GM19452 (cell line): Measurements from ENCODE around the gene ETHE1.

Source experiments
- ATAC-seq: cut with Tn5 transposase; IDR thresholded peaks from one replicate; pipeline ENCODE4 v1.9.1; 2021; ENCODE audit not compliant: unreplicated experiment

ETHE1 gene

DNA sequence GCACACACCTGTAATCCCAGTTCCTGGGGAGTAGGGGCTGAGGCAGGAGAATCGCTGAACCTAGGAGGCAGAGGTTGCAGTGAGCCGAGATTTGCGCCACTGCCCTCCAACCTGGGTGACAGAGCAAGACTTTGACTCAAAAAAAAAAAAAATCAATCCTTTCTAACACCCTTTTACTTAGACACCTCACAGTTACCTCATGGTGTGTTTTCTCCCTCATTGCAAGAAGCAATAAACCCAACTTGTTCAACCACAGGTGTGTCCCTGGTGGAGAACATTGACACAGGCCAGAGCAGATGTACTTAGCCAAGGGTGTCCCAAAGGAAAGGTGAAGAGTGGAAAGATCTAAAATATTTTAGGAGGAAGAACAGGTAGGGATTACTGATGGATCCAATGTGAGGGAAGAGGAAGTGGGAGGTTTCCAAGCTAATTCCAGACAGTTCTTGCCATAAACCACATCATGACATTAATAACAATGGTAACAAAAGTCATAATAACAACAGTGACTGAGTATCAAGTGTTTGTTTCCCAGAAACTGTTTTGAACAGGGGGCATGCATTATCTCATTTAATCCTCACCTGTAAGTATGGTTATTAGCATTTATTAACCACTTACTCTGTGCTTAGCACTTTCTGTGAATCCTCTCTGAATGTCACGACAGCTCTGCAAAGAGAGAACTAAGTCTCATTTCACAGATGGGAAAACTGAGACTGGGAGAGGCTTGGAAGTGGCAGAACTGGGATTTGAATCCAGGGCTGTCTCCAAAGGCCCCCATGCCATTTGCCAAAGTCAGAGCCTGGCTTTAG, 58.4 kb downstream of the ETHE1 start:
- ATAC-seq: no peak

DNA sequence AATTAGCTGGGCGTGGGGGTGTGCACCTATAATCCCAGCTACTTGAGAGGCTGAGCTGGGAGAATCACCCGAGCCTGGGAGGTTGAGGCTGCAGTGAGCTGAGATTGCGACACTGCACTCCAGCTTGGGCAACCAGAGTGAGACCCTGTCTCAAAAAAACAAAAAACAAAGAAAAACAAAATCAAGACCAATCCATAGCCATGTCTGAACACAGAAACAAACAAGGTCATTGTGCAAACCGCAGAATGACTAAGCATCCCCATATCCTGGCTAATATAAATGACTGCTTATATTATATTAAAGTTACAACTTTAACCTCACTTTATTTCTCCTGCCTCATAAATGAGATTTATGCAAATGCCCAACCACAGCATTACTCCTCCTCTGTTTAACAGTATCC, 59.3 kb downstream of the ETHE1 start:
- ATAC-seq: no peak

DNA sequence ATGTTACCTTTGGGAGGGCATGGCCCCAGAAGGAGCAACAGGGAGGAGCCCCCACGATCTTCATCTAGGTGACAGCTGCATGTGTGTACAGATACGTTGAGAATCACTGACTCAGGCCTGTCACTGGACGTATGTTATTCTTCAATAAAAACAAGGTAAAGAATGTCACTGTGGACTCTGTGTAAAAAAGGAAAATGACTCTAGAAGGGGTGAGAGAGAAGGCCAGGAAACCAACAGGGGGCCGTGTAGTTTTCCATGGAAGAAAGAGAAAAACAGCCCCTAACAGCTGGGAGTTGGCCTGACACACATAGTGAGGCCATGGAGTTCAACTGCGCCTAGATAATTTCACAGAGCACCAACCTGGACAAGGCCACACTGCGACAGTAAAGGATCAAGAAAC, 59.7 kb downstream of the ETHE1 start:
- no peak for ATAC-seq

DNA sequence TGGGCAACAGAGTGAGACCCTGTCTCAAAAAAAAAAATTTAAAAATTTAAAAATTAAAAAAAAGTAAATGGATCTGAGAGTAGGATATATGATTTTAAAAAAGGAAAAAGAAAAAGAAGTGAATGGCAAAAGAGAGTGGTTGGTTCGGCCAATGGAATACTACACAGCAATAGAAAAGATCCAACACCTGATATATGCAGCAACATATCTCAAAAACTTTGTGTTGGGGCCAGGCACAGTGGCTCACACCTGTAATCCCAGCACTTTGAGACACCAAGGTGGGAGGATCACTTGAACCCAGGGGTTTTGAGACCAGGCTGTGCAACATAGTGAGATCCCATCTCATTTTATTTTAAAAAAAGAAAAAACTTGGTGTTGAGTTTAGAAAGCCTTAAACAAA, 60.2 kb downstream of the ETHE1 start:
- no peak for ATAC-seq

DNA sequence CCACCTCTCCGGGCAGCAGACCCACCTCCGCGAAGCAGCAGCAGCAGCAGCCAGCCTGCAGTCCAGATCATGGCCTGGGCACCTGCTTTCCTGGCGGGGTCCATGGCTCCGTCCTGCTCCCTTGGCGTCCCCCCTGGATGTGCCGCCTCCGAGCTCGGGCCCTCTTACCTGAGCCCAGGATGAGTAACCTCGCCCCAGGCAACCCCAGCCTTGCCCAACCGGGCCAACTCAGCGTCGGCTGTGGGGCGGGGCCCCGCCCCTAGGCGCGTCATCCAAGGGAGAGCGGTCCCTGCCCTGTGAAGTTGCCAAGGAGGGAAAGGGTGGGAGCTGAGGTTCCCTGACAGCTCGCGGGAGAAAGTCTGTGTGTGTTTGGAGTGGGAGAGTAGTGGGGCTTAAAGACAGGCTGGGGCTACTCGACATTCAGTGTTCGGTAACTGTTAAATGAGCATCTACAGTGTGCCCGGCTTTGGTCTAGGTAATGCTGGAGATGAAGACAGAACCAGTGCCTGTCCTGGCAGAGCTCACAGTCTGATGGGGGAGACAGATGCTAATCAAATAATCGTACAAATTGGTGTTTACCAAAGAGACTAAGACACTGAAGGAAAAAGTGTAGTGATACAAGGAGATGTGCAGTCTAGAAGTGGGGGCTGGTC, 61.4 kb downstream of the ETHE1 start, which contains the start of gene LYPD3:
TSS of gene LYPD3 (minus strand) at position 141 of the 653 bp plus-strand sequence. CDS start at position 104, 37 bp downstream.
- ATAC-seq: no peak

DNA sequence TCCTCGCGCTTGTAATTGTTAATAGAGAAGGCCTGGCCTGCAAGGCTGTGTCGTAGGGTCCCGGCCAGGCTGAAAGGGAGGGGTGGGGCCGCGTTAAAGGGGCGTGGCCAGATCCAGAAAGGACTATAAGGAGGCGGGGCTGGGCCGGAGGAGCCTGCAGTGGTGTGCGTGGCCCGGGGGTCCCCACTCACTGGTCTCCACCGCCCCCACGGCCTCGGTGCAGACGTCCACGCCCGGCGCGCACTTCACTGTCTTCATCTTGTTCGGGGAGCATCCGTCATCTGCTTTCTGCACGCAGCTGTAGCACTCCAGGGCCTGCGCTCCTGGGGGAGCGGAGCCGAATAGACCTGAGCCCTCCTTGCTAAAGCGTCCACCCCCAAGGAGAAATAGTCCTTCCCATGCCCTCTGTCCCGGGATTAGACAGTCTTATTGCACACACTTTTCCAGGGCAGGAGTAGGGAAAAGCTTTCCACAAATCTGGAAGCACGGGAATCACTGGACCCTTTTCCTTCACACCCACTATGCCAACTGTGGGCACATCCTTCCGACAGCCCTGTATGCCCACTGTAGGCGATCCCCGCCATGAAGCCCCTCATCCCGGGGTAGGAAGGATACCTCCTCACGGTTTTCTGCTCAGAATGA, 62.7 kb downstream of the ETHE1 start:
- peak; percentile 34 for ATAC-seq

DNA sequence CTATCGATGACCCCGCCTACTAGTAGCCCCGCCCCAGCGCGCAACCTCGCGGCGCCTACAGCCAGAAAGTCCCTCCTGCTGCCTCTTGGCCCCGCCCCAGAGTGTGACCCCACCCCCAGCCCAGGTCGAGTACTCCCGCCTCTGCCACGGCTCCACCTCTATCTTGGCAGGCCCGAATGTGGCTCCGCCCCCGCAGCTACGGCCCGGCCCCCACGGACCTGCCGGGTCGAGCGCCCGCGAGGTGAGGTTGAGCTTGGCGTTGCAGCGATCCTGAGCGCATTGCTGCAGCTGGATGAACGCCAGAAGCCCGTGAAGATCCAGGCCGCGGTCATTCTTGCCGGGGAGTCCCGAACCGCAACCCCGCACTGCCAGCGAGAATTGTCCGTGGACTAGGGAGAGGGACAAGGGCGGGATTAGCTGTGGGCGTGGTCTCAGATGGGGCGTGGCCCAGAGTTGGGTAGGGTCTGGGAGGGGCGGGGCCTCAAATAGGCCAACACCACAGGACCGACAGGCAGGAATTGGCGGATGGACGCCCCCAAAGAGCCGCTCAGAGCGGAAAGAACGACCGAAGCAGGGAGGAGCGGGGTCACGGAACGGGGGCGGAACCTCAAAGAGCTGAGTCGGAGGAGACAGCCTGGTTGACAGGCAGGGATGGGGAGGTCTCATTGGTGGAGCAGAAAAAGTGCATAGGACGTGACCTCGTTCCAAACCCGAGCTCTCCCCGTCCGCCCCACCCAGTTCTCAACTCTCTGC, 63.4 kb downstream of the ETHE1 start:
- peak; percentile 87 for ATAC-seq

DNA sequence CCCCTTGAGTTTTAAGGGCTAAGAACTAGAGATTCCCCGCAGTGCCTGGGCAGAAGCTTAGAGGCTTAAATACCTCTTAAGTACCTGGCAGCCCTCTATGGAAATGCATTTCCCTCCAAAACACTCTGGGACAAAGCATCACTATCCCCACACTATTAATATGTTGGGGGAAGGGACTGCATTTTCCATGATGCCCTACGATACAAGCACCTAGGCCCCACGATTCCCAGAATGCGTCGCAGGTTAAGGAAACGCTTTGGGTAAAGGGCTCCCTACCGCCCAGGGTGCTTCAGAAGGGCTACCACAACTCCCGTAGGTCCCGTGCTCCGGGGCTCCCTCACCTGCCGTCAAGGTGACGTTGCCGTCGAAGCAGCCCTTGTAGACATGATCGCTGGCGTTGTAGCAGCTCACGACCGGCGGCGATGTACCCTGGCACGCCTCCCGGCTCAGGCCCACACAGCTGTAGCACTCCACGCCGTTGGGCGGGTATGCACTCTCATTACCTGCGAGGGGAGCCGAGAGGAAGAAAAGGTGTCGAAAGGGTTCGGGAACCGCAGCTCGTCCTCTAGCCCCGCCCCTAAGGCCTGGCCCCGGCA, 64.1 kb downstream of the ETHE1 start:
- no peak for ATAC-seq

DNA sequence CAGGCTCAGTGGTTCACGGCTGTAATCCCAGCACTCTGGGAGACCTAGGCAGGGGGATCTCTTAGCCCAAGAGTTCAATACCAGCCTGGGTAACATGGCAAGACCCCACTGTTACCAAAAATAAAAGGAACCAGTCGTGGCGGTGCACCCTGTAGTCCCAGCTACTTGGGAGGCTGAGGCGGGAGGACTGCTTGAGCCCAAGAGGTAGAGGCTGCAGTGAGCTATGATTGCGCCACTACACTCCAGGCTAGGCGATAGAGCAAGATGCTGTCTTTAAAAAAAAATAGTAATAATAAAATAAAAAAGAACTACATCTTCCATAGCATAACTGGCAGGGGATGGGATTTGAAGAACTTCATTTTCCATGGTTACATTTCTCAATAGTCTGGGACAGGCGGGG, 64.6 kb downstream of the ETHE1 start:
- ATAC-seq: no peak

DNA sequence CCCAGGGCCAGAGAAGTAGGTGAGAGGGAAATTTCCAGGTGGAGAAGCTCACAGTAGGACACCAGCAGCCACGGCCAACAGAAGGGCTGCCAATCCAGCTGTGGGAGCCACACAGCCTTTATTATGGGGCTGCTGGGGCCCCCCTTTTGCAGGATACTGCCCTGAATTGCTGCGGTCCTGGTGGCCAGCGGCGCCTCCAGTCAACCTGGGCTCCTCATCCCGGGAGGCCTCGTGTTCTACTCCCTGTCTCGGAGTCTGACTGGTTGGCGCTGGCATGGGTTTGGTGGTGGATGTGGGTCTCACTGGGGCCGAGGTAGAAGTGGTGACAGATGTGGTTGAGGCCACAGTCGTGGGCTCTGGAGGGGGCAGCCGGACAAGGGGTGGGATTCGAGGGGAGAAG, 65.7 kb downstream of the ETHE1 start:
- no peak for ATAC-seq

DNA sequence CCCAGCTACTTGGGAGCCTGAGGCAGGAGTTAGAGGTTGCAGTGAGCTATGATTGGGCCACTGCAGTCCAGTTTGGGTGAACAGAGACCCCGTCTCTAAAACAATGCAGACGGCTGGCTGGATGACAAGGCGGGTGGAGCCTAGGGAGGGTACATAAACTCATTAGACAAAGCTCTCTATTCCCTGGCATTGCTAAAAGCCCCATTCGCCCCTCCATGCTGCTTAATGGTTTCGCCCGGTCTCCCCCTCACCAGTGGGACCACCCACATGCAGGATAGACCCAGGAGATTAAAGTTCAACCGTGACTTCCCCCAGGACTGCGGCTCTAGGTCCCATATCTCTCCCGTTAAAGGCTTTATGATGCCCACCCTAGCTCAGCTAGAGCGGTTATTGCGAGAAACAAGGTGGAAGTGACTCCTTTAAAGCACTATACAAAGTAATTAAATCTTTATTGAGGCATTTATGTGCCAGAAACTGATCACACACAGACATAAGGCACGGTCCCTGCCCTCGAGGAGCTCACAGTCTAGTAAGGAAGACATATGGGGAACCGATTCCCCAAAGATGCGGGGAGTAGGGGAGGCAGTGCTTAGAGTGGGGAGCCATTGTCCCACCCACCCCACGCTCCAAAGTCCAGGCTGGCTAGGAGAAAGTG, 66.5 kb downstream of the ETHE1 start:
- ATAC-seq: no peak

DNA sequence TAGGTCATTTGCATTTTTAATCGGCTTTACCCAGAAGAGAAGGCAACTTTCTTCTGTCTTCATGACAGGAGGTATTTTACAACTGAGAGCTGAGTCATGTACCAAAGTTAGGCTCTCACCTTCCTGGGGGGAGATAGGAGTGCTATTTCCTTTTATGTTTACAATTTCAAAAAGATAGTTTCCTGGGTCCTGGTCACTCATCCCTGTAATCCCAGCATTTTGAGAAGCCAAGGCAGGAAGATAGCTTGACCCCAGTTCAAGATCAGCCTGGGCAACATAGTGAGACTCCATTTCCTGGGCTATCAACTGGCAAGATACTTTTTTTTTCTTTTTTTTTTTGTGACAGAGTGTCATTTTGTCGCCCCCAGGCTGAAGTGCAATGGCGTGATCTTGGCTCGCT, 69.2 kb downstream of the ETHE1 start:
- no peak for ATAC-seq
